Right hindlimb (tissue), 1 donor: ENCODE measurements around the gene TMEM208.

Source experiments
- DNase-seq: peaks from one replicate; pipeline ENCODE4 v3.0.0-alpha.2; 2018

TMEM208 gene

GRCh38 chr16:67191995-67192681 is 34.8 kb upstream of the TMEM208 start, which contains the start of gene E2F4:
Gene E2F4, plus strand, starts transcription at chr16:67192155. Its CDS starts 73 bp downstream, at chr16:67192228.
- DNase-seq: peak; percentile 92

- DNase-seq: no peak
Measured at GRCh38 chr16:67192781-67193361, 34.1 kb upstream of the TMEM208 start.

GRCh38 chr16:67193536-67193935 is 33.4 kb upstream of the TMEM208 start:
- DNase-seq: no peak

- no peak for DNase-seq
Measured at GRCh38 chr16:67194260-67194659, 32.7 kb upstream of the TMEM208 start.

- no peak for DNase-seq
Measured at GRCh38 chr16:67195676-67196075, 31.3 kb upstream of the TMEM208 start.

GRCh38 chr16:67196881-67197280 is 30.0 kb upstream of the TMEM208 start:
- DNase-seq: no peak

- no peak for DNase-seq
Measured at GRCh38 chr16:67197704-67198103, 29.2 kb upstream of the TMEM208 start.

- DNase-seq: no peak
Measured at GRCh38 chr16:67198238-67198734, 28.6 kb upstream of the TMEM208 start.

GRCh38 chr16:67199011-67199807 is 27.7 kb upstream of the TMEM208 start, which contains the start of gene ELMO3:
Gene ELMO3, plus strand, starts transcription at chr16:67199131. Its CDS starts 196 bp downstream, at chr16:67199327.
- DNase-seq: no peak

- no peak for DNase-seq
Measured at GRCh38 chr16:67199808-67200198, 27.1 kb upstream of the TMEM208 start.

- no peak for DNase-seq
Measured at GRCh38 chr16:67200491-67200890, 26.4 kb upstream of the TMEM208 start.

- no peak for DNase-seq
Measured at GRCh38 chr16:67201411-67202345, 25.3 kb upstream of the TMEM208 start.

- DNase-seq: no peak
Measured at GRCh38 chr16:67202426-67202825, 24.5 kb upstream of the TMEM208 start.

GRCh38 chr16:67202956-67203493 is 23.9 kb upstream of the TMEM208 start:
- DNase-seq: no peak

- no peak for DNase-seq
Measured at GRCh38 chr16:67204076-67204475, 22.9 kb upstream of the TMEM208 start.

GRCh38 chr16:67206129-67206837 is 20.6 kb upstream of the TMEM208 start:
- DNase-seq: no peak

- DNase-seq: no peak
Measured at GRCh38 chr16:67206838-67207248, 20.1 kb upstream of the TMEM208 start.

- DNase-seq: no peak
Measured at GRCh38 chr16:67207249-67208091, 19.5 kb upstream of the TMEM208 start.

GRCh38 chr16:67208154-67208896 is 18.6 kb upstream of the TMEM208 start:
- no peak for DNase-seq

GRCh38 chr16:67209565-67209964 is 17.4 kb upstream of the TMEM208 start:
- no peak for DNase-seq
